SK-N-SH (cell line): ENCODE results near the gene PALLD. TPM values are rescaled to one million over a fixed set of nuclear protein-coding genes. Genes with fewer than 3 reads are reported as not detected.

Source experiments
- CTCF ChIA-PET: fragments of 300-600, 350-600 bp; formaldehyde crosslinking; extraction: SDS; loops from one replicate; lab custom pipeline; 2021; lab: Yijun Ruan, JAX
- POLR2A ChIA-PET: fragments of 350-600 bp; sonication (Branson Sonifier 250); formaldehyde crosslinking; extraction: SDS; loops from one replicate; lab custom pipeline; 2020; ENCODE audit warnings: antibody characterized with exemption, inconsistent platforms; lab: Yijun Ruan, JAX
- DNase-seq: peaks from one replicate; pipeline ENCODE4 v3.0.0; 2012
- H2AFZ ChIP-seq: fragments of 200-600 bp; sonication (generic); 2 replicates; pipeline ENCODE4 v1.8.1; 2016; ENCODE audit warnings: antibody characterized with exemption, mild to moderate bottlenecking, low read depth
- H3F3A ChIP-seq: fragments of 200-600 bp; sonication (generic); replicated peaks from 2 replicates; pipeline ENCODE3; 2016; ENCODE audit warnings: antibody characterized with exemption, mild to moderate bottlenecking; ENCODE audit not compliant: insufficient read depth
- H3K27ac ChIP-seq, 2 experiments: fragments of 200-500 bp in 1 of 2; fragments of 200-600 bp in 1 of 2; sonication (Bioruptor generic) in 1 of 2; sonication (generic), shearing (Covaris generic) in 1 of 2; 2 replicates each; pipeline versions ENCODE4 v1.5.1 to v1.6.1; 2014 to 2016; ENCODE audit warnings: low read depth in 2 of 2, inconsistent platforms in 1 of 2, low read length in 1 of 2, mild to moderate bottlenecking in 1 of 2, mixed read lengths in 1 of 2
- H3K27me3 ChIP-seq: fragments of 200-600 bp; sonication (generic), shearing (Covaris generic); 2 replicates; pipeline ENCODE4 v1.6.1; 2016; ENCODE audit warnings: mixed run types; ENCODE audit not compliant: insufficient read depth
- H3K36me3 ChIP-seq, 2 experiments: fragments of 200-500 bp in 1 of 2; fragments of 200-600 bp in 1 of 2; sonication (Bioruptor generic) in 1 of 2; sonication (generic) in 1 of 2; replicated peaks in 1 of 2; 2 replicates each; pipeline versions ENCODE3 to v1.5.1; 2014 to 2016; ENCODE audit warnings: low read length in 1 of 2, mild to moderate bottlenecking in 1 of 2; ENCODE audit not compliant: insufficient read depth in 2 of 2, control insufficient read depth in 1 of 2
- H3K4me1 ChIP-seq, 2 experiments: fragments of 200-500 bp in 1 of 2; fragments of 200-600 bp in 1 of 2; sonication (Bioruptor generic) in 1 of 2; sonication (generic), shearing (Covaris generic) in 1 of 2; 2 replicates each; pipeline versions ENCODE4 v1.5.1 to v1.6.1; 2014 to 2016; ENCODE audit warnings: low read depth in 1 of 2, low read length in 1 of 2, mixed run types in 1 of 2; ENCODE audit not compliant: insufficient read depth in 2 of 2, control insufficient read depth in 1 of 2
- H3K4me2 ChIP-seq: fragments of 200-600 bp; sonication (generic), shearing (Covaris generic); 2 replicates; pipeline ENCODE4 v1.6.1; 2017; ENCODE audit warnings: mixed run types
- H3K4me3 ChIP-seq, 2 experiments: fragments of 200-500 bp in 1 of 2; fragments of 200-600 bp in 1 of 2; sonication (Bioruptor generic) in 1 of 2; sonication (generic), shearing (Covaris generic) in 1 of 2; 2 replicates each; pipeline versions ENCODE4 v1.5.1 to v1.8.1; 2014 to 2016; ENCODE audit warnings: low read depth in 2 of 2, inconsistent platforms in 1 of 2, low read length in 1 of 2, mild to moderate bottlenecking in 1 of 2, mixed read lengths in 1 of 2, moderate library complexity in 1 of 2
- H3K79me2 ChIP-seq: fragments of 200-600 bp; sonication (generic); 2 replicates; pipeline ENCODE4 v1.8.1; 2017; ENCODE audit warnings: mild to moderate bottlenecking; ENCODE audit not compliant: insufficient read depth
- H3K9ac ChIP-seq: fragments of 200-600 bp; sonication (generic); 2 replicates; pipeline ENCODE4 v1.6.1; 2017; ENCODE audit warnings: mixed run types
- H3K9me2 ChIP-seq: fragments of 200-600 bp; sonication (generic); 2 replicates; pipeline ENCODE4 v1.6.1; 2017; ENCODE audit warnings: mixed run types
- H3K9me3 ChIP-seq: fragments of 200-600 bp; sonication (generic); 2 replicates; pipeline ENCODE4 v1.6.1; 2017; ENCODE audit warnings: mixed run types, mild to moderate bottlenecking, moderate library complexity
- H4K20me1 ChIP-seq: fragments of 200-600 bp; sonication (generic); 2 replicates; pipeline ENCODE4 v1.6.1; 2017; ENCODE audit warnings: mild to moderate bottlenecking, mixed run types; ENCODE audit not compliant: insufficient read depth
- FOSL2 ChIP-seq: IDR thresholded peaks from 2 replicates; pipeline ENCODE4 v1.4.0; 2012; ENCODE audit warnings: low read depth, mild to moderate bottlenecking, moderate library complexity, borderline replicate concordance
- FOXM1 ChIP-seq: IDR thresholded peaks from 2 replicates; pipeline ENCODE4 v1.4.0; 2012; ENCODE audit warnings: low read depth, mild to moderate bottlenecking
- GABPA ChIP-seq: IDR thresholded peaks from 2 replicates; pipeline ENCODE4 v1.4.0; 2012; ENCODE audit warnings: low read depth, mild to moderate bottlenecking
- JUND ChIP-seq: IDR thresholded peaks from 2 replicates; pipeline ENCODE4 v1.4.0; 2012
- MAX ChIP-seq: IDR thresholded peaks from 2 replicates; pipeline ENCODE4 v1.4.0; 2012; ENCODE audit warnings: low read depth
- NFIC ChIP-seq: IDR thresholded peaks from 2 replicates; pipeline ENCODE4 v1.4.0; 2012; ENCODE audit warnings: borderline replicate concordance
- POLR2AphosphoS5 ChIP-seq: IDR thresholded peaks from 2 replicates; pipeline ENCODE4 v1.6.1; 2012; ENCODE audit warnings: low read depth, low read length
- RAD21 ChIP-seq: IDR thresholded peaks from 2 replicates; pipeline ENCODE4 v1.6.1; 2012; ENCODE audit warnings: mild to moderate bottlenecking, low read length
- RCOR1 ChIP-seq: fragments of 150-350 bp; IDR thresholded peaks from 2 replicates; pipeline ENCODE4 v1.6.1; 2017; ENCODE audit warnings: antibody characterized with exemption, low read length
- TAF1 ChIP-seq: IDR thresholded peaks from 2 replicates; pipeline ENCODE4 v1.6.1; 2012; ENCODE audit warnings: low read depth, mild to moderate bottlenecking, low read length, moderate library complexity, borderline replicate concordance
- TCF12 ChIP-seq: IDR thresholded peaks from 2 replicates; pipeline ENCODE4 v1.4.0; 2012
- USF2 ChIP-seq: fragments of 150-350 bp; IDR thresholded peaks from 2 replicates; pipeline ENCODE4 v1.6.1; 2017; ENCODE audit warnings: antibody characterized with exemption, low read length, low read depth, borderline replicate concordance
- YY1 ChIP-seq: IDR thresholded peaks from 2 replicates; pipeline ENCODE4 v1.4.0; 2012; ENCODE audit warnings: low read depth, mild to moderate bottlenecking
- WGBS: methylation state at CpG from one replicate; pipeline ENCODE4 v1.1.6; 2017; ENCODE audit warnings: low lambda C conversion rate; 5-methylcytosine and 5-hydroxymethylcytosine counted together
- polyA plus RNA-seq, 3 experiments: library from polyadenylated mRNA; depleted of rRNA; stranded (reverse); fragments of >200 nt; gene quantifications; 2 replicates each; pipeline ENCODE4 v1.2.3, GENCODE V29; 2012
- TF ChIP-seq, protein P1 (sequence below): IDR thresholded peaks from 2 replicates; pipeline ENCODE4 v1.4.0; 2012; ENCODE audit warnings: low read depth, borderline replicate concordance
- TF ChIP-seq, protein P2 (sequence below): fragments of 150-350 bp; IDR thresholded peaks from 2 replicates; pipeline ENCODE4 v1.6.1; 2016; ENCODE audit warnings: mild to moderate bottlenecking, low read depth, low read length
- TF ChIP-seq, protein P3 (sequence below): fragments of 200-600 bp; sonication (generic); IDR thresholded peaks from 2 replicates; pipeline ENCODE4 v1.6.1; 2017; ENCODE audit warnings: antibody characterized with exemption, mild to moderate bottlenecking, moderate library complexity
- TF ChIP-seq, protein P4 (sequence below): IDR thresholded peaks from 2 replicates; pipeline ENCODE4 v1.6.1; 2012; ENCODE audit warnings: mild to moderate bottlenecking, low read depth, low read length, moderate library complexity

PALLD gene
- polyA plus RNA-seq, 1 of the 3 experiments (the other 2 are of a cell fraction) = 33.0 TPM

- DNase-seq = no peak
- TF ChIP-seq RAD21 (no peak), NFIC (no peak)
- H3K4me2 ChIP-seq = no peak overlapping the region
- no peaks in the 10 kb centered on the region for H3K27me3 ChIP-seq
- WGBS = 100% methylated on average over 2 of the region's 2 CpGs
- no peak overlapping the region for H3K4me3 ChIP-seq
- peaks cover 18 to 40% of the 10 kb centered on the region in 2 experiments for H3K36me3 ChIP-seq
- H4K20me1 ChIP-seq = 0 out of 2 replicates have a peak, but pooled peaks cover 4% of the 10 kb centered on the region
- no peak overlapping the region for H3K9ac ChIP-seq
- H3F3A ChIP-seq = peaks cover 9% of the 10 kb centered on the region
- H3K4me1 ChIP-seq = peaks cover 3 to 6% of the 10 kb centered on the region in 2 experiments; a peak in 3 of 4 replicates
- no peak overlapping the region for H2AFZ ChIP-seq
- no peaks in the 10 kb centered on the region for H3K9me2 ChIP-seq
- peaks cover 86% of the 10 kb centered on the region for H3K79me2 ChIP-seq
- ChIA-PET POLR2A (no interaction called here), CTCF (interaction anchor here (0.8 to 1.1 kb wide), 3 partner anchors 13 to 52 kb away, joined by 3 to 6 read pairs (median 5); no protein-coding TSS in a partner anchor)
- no peak overlapping the region for H3K27ac ChIP-seq
- H3K9me3 ChIP-seq = no peaks in the 10 kb centered on the region
Measured at GRCh38 chr4:168874083-168874482, 377.2 kb downstream of the PALLD start.

DNA sequence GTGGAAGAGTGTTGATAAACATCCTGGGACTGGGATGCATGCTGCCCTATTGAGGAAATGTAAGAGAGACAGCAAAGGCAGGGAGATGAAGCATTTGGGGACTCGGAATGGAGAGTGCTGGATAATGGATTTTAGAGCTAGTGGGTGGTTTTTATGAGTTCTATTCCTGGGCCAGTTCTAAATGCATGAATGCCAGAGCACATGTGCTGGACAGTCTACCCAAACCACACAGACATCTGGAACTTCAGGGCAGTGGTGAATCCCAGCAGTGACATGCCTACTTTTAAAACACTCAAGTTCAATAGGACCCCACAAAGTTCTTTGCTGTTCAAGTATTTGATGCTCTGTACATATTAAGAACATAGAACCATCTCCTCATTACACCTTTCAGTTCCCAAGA lies 379.3 kb downstream of the PALLD start:
- CTCF ChIA-PET = no interaction called here
- H3K4me1 ChIP-seq = peaks cover 0 to 6% of the 10 kb centered on the region in 2 experiments; a peak in 3 of 4 replicates
- H3K79me2 ChIP-seq = peaks cover 86% of the 10 kb centered on the region
- POLR2A ChIA-PET = no interaction called here
- H3K27ac ChIP-seq = no peak overlapping the region
- peaks cover 30 to 51% of the 10 kb centered on the region in 2 experiments for H3K36me3 ChIP-seq
- TF ChIP-seq USF2 = no peak
- TF ChIP-seq, protein P1, sequence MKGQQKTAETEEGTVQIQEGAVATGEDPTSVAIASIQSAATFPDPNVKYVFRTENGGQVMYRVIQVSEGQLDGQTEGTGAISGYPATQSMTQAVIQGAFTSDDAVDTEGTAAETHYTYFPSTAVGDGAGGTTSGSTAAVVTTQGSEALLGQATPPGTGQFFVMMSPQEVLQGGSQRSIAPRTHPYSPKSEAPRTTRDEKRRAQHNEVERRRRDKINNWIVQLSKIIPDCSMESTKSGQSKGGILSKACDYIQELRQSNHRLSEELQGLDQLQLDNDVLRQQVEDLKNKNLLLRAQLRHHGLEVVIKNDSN = no peak
- TF ChIP-seq, protein P2, sequence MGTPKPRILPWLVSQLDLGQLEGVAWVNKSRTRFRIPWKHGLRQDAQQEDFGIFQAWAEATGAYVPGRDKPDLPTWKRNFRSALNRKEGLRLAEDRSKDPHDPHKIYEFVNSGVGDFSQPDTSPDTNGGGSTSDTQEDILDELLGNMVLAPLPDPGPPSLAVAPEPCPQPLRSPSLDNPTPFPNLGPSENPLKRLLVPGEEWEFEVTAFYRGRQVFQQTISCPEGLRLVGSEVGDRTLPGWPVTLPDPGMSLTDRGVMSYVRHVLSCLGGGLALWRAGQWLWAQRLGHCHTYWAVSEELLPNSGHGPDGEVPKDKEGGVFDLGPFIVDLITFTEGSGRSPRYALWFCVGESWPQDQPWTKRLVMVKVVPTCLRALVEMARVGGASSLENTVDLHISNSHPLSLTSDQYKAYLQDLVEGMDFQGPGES = no peak
- no peak for TF ChIP-seq GABPA
- no peak for TF ChIP-seq TAF1
- TF ChIP-seq FOSL2 = no peak
- no peak for TF ChIP-seq NFIC
- TF ChIP-seq, protein P3, sequence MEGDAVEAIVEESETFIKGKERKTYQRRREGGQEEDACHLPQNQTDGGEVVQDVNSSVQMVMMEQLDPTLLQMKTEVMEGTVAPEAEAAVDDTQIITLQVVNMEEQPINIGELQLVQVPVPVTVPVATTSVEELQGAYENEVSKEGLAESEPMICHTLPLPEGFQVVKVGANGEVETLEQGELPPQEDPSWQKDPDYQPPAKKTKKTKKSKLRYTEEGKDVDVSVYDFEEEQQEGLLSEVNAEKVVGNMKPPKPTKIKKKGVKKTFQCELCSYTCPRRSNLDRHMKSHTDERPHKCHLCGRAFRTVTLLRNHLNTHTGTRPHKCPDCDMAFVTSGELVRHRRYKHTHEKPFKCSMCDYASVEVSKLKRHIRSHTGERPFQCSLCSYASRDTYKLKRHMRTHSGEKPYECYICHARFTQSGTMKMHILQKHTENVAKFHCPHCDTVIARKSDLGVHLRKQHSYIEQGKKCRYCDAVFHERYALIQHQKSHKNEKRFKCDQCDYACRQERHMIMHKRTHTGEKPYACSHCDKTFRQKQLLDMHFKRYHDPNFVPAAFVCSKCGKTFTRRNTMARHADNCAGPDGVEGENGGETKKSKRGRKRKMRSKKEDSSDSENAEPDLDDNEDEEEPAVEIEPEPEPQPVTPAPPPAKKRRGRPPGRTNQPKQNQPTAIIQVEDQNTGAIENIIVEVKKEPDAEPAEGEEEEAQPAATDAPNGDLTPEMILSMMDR = no peak
- TF ChIP-seq YY1 = no peak
- TF ChIP-seq POLR2AphosphoS5 = no peak
- no peak for TF ChIP-seq FOXM1
- TF ChIP-seq TCF12 = no peak
- TF ChIP-seq RCOR1 = no peak
- TF ChIP-seq JUND = no peak
- no peak for TF ChIP-seq MAX
- TF ChIP-seq, protein P4, sequence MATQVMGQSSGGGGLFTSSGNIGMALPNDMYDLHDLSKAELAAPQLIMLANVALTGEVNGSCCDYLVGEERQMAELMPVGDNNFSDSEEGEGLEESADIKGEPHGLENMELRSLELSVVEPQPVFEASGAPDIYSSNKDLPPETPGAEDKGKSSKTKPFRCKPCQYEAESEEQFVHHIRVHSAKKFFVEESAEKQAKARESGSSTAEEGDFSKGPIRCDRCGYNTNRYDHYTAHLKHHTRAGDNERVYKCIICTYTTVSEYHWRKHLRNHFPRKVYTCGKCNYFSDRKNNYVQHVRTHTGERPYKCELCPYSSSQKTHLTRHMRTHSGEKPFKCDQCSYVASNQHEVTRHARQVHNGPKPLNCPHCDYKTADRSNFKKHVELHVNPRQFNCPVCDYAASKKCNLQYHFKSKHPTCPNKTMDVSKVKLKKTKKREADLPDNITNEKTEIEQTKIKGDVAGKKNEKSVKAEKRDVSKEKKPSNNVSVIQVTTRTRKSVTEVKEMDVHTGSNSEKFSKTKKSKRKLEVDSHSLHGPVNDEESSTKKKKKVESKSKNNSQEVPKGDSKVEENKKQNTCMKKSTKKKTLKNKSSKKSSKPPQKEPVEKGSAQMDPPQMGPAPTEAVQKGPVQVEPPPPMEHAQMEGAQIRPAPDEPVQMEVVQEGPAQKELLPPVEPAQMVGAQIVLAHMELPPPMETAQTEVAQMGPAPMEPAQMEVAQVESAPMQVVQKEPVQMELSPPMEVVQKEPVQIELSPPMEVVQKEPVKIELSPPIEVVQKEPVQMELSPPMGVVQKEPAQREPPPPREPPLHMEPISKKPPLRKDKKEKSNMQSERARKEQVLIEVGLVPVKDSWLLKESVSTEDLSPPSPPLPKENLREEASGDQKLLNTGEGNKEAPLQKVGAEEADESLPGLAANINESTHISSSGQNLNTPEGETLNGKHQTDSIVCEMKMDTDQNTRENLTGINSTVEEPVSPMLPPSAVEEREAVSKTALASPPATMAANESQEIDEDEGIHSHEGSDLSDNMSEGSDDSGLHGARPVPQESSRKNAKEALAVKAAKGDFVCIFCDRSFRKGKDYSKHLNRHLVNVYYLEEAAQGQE = no peak
- no peaks in the 10 kb centered on the region for H3K9me2 ChIP-seq
- H3K4me2 ChIP-seq = no peak overlapping the region
- DNase-seq = no peak
- 0 out of 2 replicates have a peak, but pooled peaks cover 4% of the 10 kb centered on the region for H4K20me1 ChIP-seq
- no peaks in the 10 kb centered on the region for H3K27me3 ChIP-seq
- no peak overlapping the region for H2AFZ ChIP-seq
- H3F3A ChIP-seq = peaks cover 12% of the 10 kb centered on the region
- no peak overlapping the region for H3K9ac ChIP-seq
- WGBS = 100% methylated on average over 1 of the region's 1 CpG
- no peak overlapping the region for H3K4me3 ChIP-seq
- no peaks in the 10 kb centered on the region for H3K9me3 ChIP-seq
